ENCODE data around the gene TFR2. TPM values are rescaled to one million over a fixed set of nuclear protein-coding genes. Genes with fewer than 3 reads are reported as not detected.

Gene TFR2
- total and polyA plus RNA-seq, 9 of the 15 experiments (the other 6 are each of a cell fraction or from before 2014, with no cell fraction given): 3.8 to 123 (median 51.1) TPM

DNA sequence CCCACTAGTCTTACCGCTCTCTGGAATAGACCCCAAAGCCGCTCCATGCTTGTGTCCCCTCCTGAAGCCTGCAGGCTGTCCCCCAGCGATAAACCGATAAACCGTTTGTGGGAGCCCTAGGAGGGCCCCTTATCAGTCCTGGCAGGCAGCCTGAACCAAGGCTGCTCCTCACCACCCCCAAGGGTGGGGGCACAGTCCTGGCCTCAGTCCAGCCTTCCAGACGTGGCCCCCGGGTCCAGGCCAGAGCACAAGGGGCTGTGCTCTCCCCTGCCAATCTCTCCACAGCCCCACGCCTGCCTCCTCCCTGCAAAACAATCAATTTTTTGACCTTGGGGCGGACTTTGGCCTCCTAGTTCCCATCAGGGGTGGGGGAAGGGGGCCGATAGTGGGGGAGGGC, at the start of gene TFR2 (continued):
- TF ChIP-seq, protein P1, sequence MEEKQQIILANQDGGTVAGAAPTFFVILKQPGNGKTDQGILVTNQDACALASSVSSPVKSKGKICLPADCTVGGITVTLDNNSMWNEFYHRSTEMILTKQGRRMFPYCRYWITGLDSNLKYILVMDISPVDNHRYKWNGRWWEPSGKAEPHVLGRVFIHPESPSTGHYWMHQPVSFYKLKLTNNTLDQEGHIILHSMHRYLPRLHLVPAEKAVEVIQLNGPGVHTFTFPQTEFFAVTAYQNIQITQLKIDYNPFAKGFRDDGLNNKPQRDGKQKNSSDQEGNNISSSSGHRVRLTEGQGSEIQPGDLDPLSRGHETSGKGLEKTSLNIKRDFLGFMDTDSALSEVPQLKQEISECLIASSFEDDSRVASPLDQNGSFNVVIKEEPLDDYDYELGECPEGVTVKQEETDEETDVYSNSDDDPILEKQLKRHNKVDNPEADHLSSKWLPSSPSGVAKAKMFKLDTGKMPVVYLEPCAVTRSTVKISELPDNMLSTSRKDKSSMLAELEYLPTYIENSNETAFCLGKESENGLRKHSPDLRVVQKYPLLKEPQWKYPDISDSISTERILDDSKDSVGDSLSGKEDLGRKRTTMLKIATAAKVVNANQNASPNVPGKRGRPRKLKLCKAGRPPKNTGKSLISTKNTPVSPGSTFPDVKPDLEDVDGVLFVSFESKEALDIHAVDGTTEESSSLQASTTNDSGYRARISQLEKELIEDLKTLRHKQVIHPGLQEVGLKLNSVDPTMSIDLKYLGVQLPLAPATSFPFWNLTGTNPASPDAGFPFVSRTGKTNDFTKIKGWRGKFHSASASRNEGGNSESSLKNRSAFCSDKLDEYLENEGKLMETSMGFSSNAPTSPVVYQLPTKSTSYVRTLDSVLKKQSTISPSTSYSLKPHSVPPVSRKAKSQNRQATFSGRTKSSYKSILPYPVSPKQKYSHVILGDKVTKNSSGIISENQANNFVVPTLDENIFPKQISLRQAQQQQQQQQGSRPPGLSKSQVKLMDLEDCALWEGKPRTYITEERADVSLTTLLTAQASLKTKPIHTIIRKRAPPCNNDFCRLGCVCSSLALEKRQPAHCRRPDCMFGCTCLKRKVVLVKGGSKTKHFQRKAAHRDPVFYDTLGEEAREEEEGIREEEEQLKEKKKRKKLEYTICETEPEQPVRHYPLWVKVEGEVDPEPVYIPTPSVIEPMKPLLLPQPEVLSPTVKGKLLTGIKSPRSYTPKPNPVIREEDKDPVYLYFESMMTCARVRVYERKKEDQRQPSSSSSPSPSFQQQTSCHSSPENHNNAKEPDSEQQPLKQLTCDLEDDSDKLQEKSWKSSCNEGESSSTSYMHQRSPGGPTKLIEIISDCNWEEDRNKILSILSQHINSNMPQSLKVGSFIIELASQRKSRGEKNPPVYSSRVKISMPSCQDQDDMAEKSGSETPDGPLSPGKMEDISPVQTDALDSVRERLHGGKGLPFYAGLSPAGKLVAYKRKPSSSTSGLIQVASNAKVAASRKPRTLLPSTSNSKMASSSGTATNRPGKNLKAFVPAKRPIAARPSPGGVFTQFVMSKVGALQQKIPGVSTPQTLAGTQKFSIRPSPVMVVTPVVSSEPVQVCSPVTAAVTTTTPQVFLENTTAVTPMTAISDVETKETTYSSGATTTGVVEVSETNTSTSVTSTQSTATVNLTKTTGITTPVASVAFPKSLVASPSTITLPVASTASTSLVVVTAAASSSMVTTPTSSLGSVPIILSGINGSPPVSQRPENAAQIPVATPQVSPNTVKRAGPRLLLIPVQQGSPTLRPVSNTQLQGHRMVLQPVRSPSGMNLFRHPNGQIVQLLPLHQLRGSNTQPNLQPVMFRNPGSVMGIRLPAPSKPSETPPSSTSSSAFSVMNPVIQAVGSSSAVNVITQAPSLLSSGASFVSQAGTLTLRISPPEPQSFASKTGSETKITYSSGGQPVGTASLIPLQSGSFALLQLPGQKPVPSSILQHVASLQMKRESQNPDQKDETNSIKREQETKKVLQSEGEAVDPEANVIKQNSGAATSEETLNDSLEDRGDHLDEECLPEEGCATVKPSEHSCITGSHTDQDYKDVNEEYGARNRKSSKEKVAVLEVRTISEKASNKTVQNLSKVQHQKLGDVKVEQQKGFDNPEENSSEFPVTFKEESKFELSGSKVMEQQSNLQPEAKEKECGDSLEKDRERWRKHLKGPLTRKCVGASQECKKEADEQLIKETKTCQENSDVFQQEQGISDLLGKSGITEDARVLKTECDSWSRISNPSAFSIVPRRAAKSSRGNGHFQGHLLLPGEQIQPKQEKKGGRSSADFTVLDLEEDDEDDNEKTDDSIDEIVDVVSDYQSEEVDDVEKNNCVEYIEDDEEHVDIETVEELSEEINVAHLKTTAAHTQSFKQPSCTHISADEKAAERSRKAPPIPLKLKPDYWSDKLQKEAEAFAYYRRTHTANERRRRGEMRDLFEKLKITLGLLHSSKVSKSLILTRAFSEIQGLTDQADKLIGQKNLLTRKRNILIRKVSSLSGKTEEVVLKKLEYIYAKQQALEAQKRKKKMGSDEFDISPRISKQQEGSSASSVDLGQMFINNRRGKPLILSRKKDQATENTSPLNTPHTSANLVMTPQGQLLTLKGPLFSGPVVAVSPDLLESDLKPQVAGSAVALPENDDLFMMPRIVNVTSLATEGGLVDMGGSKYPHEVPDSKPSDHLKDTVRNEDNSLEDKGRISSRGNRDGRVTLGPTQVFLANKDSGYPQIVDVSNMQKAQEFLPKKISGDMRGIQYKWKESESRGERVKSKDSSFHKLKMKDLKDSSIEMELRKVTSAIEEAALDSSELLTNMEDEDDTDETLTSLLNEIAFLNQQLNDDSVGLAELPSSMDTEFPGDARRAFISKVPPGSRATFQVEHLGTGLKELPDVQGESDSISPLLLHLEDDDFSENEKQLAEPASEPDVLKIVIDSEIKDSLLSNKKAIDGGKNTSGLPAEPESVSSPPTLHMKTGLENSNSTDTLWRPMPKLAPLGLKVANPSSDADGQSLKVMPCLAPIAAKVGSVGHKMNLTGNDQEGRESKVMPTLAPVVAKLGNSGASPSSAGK (IDR thresholded peaks at IDR 0.05): no peak
- TF ChIP-seq KAT2B (IDR thresholded peaks at IDR 0.05; ENCODE audit: low read depth, low read length) (no peak), MTF1 (CRISPR knock-in tag; IDR thresholded peaks at IDR 0.05; ENCODE audit: borderline replicate concordance) (no peak), ARID2 (IDR thresholded peaks at IDR 0.05) (no peak), CBX3 (IDR thresholded peaks at IDR 0.05; ENCODE audit: borderline replicate concordance in 1 of 2, low read length in 2 of 2) (peak in 1 of 2 experiments; percentile 38; a peak in 1 of 3 replicates), ELF1 (tag; IDR thresholded peaks at IDR 0.05) (no peak), ETV6 (IDR thresholded peaks at IDR 0.05; ENCODE audit: borderline replicate concordance in 1 of 2, low read depth in 2 of 2, low read length in 1 of 2) (peak in 1 of 2 experiments; percentile 60; a peak in 1 of 4 replicates), ETV6 (CRISPR knock-in tag; IDR thresholded peaks at IDR 0.05; ENCODE audit: borderline replicate concordance) (no peak), ZNF584 (CRISPR knock-in tag; IDR thresholded peaks at IDR 0.05; ENCODE audit: low read depth) (peak; percentile 66; the same call in 1 of the 2 replicates), NCOA2 (IDR thresholded peaks at IDR 0.05; ENCODE audit: partially characterized antibody in 2 of 2) (no peak)
- TF ChIP-seq, protein P2, sequence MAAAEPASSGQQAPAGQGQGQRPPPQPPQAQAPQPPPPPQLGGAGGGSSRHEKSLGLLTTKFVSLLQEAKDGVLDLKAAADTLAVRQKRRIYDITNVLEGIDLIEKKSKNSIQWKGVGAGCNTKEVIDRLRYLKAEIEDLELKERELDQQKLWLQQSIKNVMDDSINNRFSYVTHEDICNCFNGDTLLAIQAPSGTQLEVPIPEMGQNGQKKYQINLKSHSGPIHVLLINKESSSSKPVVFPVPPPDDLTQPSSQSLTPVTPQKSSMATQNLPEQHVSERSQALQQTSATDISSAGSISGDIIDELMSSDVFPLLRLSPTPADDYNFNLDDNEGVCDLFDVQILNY (CRISPR knock-in tag; IDR thresholded peaks at IDR 0.05): no peak
- TF ChIP-seq, protein P3, sequence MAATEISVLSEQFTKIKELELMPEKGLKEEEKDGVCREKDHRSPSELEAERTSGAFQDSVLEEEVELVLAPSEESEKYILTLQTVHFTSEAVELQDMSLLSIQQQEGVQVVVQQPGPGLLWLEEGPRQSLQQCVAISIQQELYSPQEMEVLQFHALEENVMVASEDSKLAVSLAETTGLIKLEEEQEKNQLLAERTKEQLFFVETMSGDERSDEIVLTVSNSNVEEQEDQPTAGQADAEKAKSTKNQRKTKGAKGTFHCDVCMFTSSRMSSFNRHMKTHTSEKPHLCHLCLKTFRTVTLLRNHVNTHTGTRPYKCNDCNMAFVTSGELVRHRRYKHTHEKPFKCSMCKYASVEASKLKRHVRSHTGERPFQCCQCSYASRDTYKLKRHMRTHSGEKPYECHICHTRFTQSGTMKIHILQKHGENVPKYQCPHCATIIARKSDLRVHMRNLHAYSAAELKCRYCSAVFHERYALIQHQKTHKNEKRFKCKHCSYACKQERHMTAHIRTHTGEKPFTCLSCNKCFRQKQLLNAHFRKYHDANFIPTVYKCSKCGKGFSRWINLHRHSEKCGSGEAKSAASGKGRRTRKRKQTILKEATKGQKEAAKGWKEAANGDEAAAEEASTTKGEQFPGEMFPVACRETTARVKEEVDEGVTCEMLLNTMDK (IDR thresholded peaks at IDR 0.05; ENCODE audit: borderline replicate concordance, insufficient read depth, low read depth, low read length, poor library complexity, severe bottlenecking): no peak

Data from K562 (cell line).